B cell (primary cell): Measurements from ENCODE around the gene KATNBL1. TPM values are rescaled to one million over a fixed set of nuclear protein-coding genes. Genes with fewer than 3 reads are reported as not detected.

ENCODE experiments used
- ATAC-seq: fragments of 200-7000 bp; cut with Tn5 transposase; one replicate; pipeline ENCODE4 v1.10.0; 2021; ENCODE audit warnings: low read depth, mild to moderate bottlenecking, moderate number of reproducible peaks, moderate library complexity
- CTCF ChIA-PET: fragments of 350-600 bp; sonication (Branson Sonifier 250); formaldehyde crosslinking; loops from one replicate; lab custom pipeline; 2021; ENCODE audit warnings: antibody characterized with exemption, inconsistent platforms; lab: Charles Lee
- POLR2A ChIA-PET: fragments of 350-600 bp; sonication (Branson Sonifier 250); formaldehyde crosslinking; loops from one replicate; lab custom pipeline; 2021; ENCODE audit warnings: antibody characterized with exemption; lab: Charles Lee
- DNase-seq: peaks from one replicate; pipeline ENCODE4 v3.0.0; 2013
- H2AFZ ChIP-seq: 2 replicates; pipeline ENCODE4 v1.6.1; 2012; ENCODE audit warnings: mild to moderate bottlenecking, low read depth, low read length; ENCODE audit not compliant: insufficient read depth, poor library complexity, severe bottlenecking
- H3K27ac ChIP-seq, 2 donors: 1 replicate in 1 of 2; 2 replicates in 1 of 2; pipeline ENCODE4 v1.5.1; 2012 to 2013; ENCODE audit warnings: low read length in 2 of 2, mild to moderate bottlenecking in 2 of 2, moderate library complexity in 1 of 2
- H3K27me3 ChIP-seq, 4 experiments: fragments of 200-600 bp in 1 of 4; sonication (generic) in 1 of 4; replicated peaks in 1 of 4; 1 replicate in 2 of 4; 2 replicates in 2 of 4; pipeline versions ENCODE4 v1.6.1 to v1.7.0; 2013 to 2016; ENCODE audit warnings: low read length in 3 of 4, mild to moderate bottlenecking in 2 of 4, mixed read lengths in 1 of 4, moderate library complexity in 1 of 4; ENCODE audit not compliant: insufficient read depth in 4 of 4, control insufficient read depth in 3 of 4; ENCODE audit errors: control extremely low read depth in 1 of 4
- H3K36me3 ChIP-seq, 2 experiments: replicated peaks in 1 of 2; 1 replicate in 1 of 2; 2 replicates in 1 of 2; pipeline versions ENCODE4 v1.6.1 to v1.7.1; 2013; ENCODE audit warnings: low read length in 1 of 2; ENCODE audit not compliant: insufficient read depth in 2 of 2, control insufficient read depth in 1 of 2; ENCODE audit errors: control extremely low read depth in 1 of 2, extremely low read depth in 1 of 2
- H3K4me1 ChIP-seq, 2 donors: fragments of 200-600 bp in 1 of 2; sonication (generic) in 1 of 2; 1 replicate in 1 of 2; 2 replicates in 1 of 2; pipeline versions ENCODE4 v1.5.1 to v1.6.1; 2013 to 2017; ENCODE audit warnings: low read length in 2 of 2; ENCODE audit not compliant: control insufficient read depth in 2 of 2, insufficient read depth in 2 of 2
- H3K4me2 ChIP-seq: replicated peaks from 2 replicates; pipeline ENCODE3; 2012; ENCODE audit warnings: mild to moderate bottlenecking, low read depth, low read length; ENCODE audit not compliant: poor library complexity, severe bottlenecking
- H3K4me3 ChIP-seq, 5 experiments: fragments of 200-600 bp in 1 of 5; sonication (generic) in 1 of 5; 1 replicate in 3 of 5; 2 replicates in 2 of 5; pipeline versions ENCODE4 v1.5.1 to v1.7.0; 2011 to 2016; ENCODE audit warnings: low read length in 4 of 5, mild to moderate bottlenecking in 4 of 5, low read depth in 2 of 5, control low read depth in 1 of 5, moderate library complexity in 1 of 5; ENCODE audit not compliant: insufficient read depth in 1 of 5; ENCODE audit errors: control extremely low read depth in 1 of 5, extremely low read depth in 1 of 5
- H3K79me2 ChIP-seq: fragments of 200-600 bp; sonication (generic); one replicate; pipeline ENCODE4 v1.6.0; 2016; ENCODE audit warnings: low read length; ENCODE audit not compliant: control insufficient read depth, insufficient read depth
- H3K9ac ChIP-seq: fragments of 200-600 bp; sonication (generic); 2 replicates; pipeline ENCODE4 v1.6.1; 2017; ENCODE audit warnings: mild to moderate bottlenecking, low read length, moderate library complexity
- H3K9me3 ChIP-seq, 3 donors: one replicate each; pipeline versions ENCODE4 v1.6.1 to v1.7.1; 2013; ENCODE audit warnings: low read length in 2 of 3; ENCODE audit not compliant: control insufficient read depth in 2 of 3, insufficient read depth in 1 of 3; ENCODE audit errors: control extremely low read depth in 1 of 3
- H4K20me1 ChIP-seq: 2 replicates; pipeline ENCODE4 v1.6.0; 2012; ENCODE audit warnings: mild to moderate bottlenecking, low read length; ENCODE audit not compliant: insufficient read depth, control insufficient read depth, poor library complexity, severe bottlenecking
- H3K27ac Mint-ChIP-seq: one replicate; pipeline ENCODE4 v1.8.0; 2021; ENCODE audit warnings: mixed read lengths
- H3K27me3 Mint-ChIP-seq: one replicate; pipeline ENCODE4 v1.8.0; 2021; ENCODE audit warnings: mixed read lengths
- H3K4me1 Mint-ChIP-seq: one replicate; pipeline ENCODE4 v1.8.0; 2021; ENCODE audit warnings: mixed read lengths
- H3K4me3 Mint-ChIP-seq: one replicate; pipeline ENCODE4 v1.8.0; 2021; ENCODE audit warnings: mixed read lengths
- H3K9me3 Mint-ChIP-seq: one replicate; pipeline ENCODE4 v1.8.0; 2022; ENCODE audit warnings: mixed read lengths; ENCODE audit not compliant: insufficient read depth
- CTCF ChIP-seq: fragments of 200-600 bp; IDR thresholded peaks from one replicate; pipeline ENCODE4 v1.8.0; 2022; ENCODE audit warnings: antibody characterized with exemption, mild to moderate bottlenecking
- EZH2 ChIP-seq: IDR thresholded peaks from 2 replicates; pipeline ENCODE4 v1.6.1; 2012; ENCODE audit warnings: borderline replicate concordance, low read depth, mild to moderate bottlenecking, moderate library complexity, low read length; ENCODE audit not compliant: insufficient read depth, poor library complexity, severe bottlenecking
- WGBS: methylation state at CpG from one replicate; pipeline ENCODE4 v1.1.5; 2013; ENCODE audit warnings: missing lambda C conversion rate; ENCODE audit not compliant: insufficient coverage; 5-methylcytosine and 5-hydroxymethylcytosine counted together
- intact Hi-C: fragments of 100-400 bp; cut with micrococcal nuclease; formaldehyde crosslinking; loops from one replicate; pipeline ENCODE4 v1.10.0; 2022
- polyA plus RNA-seq: library from polyadenylated mRNA; depleted of rRNA; stranded (reverse); fragments of >200 nt; gene quantifications from 2 replicates; pipeline ENCODE4 v1.2.3, GENCODE V29; 2012
- total RNA-seq, 2 donors: library from RNA; stranded (reverse); fragments of 120-200 nt in 1 of 2; gene quantifications; 1 replicate in 1 of 2; 2 replicates in 1 of 2; pipeline versions ENCODE4 v1.2.3 to v1.2.4, GENCODE V29; 2013 to 2022

The KATNBL1 gene
- total and polyA plus RNA-seq, 2 donors (not counting 1 experiment from before 2014, with no cell fraction given), result 22.1 to 54.8 TPM

GRCh38 chr15:34243226-34243625 is 33.3 kb upstream of the KATNBL1 start:
- Histone ChIP-seq H3K9ac (no peak overlapping the region), H3K79me2 (no peaks in the 10 kb centered on the region), H3K27ac (no peak overlapping the region), H2AFZ (no peak overlapping the region), H3K4me2 (no peak overlapping the region), H3K36me3 (peaks cover 19 to 65% of the 10 kb centered on the region in 2 experiments), H3K27me3 (no peaks in the 10 kb centered on the region), H3K4me3 (no peak overlapping the region), H3K4me1 (no peaks in the 10 kb centered on the region), H3K9me3 (no peaks in the 10 kb centered on the region), H4K20me1 (no peaks in the 10 kb centered on the region)
- DNase-seq (no peak), ATAC-seq (no peak)
- H3K4me1 Mint-ChIP-seq, result no peaks in the 10 kb centered on the region
- H3K9me3 Mint-ChIP-seq, result no peaks in the 10 kb centered on the region
- no peak for TF ChIP-seq CTCF
- no peak for TF ChIP-seq EZH2
- POLR2A ChIA-PET, result interaction anchor here (0.5 kb wide), 1 partner anchor 8 kb away, joined by 6 read pairs; no protein-coding TSS in a partner anchor
- no peak overlapping the region for H3K27ac Mint-ChIP-seq
- WGBS, result no CpG with 5 or more reads among the region's 3 CpGs
- no peaks in the 10 kb centered on the region for H3K27me3 Mint-ChIP-seq
- H3K4me3 Mint-ChIP-seq, result no peak overlapping the region
- intact Hi-C loops, result no loop called here
- CTCF ChIA-PET, result interaction anchor here (1.0 to 6.3 kb wide), 10 partner anchors 13 to 344 kb away, joined by 3 to 129 read pairs (median 6); partner anchors contain the start of gene LPCAT4

- Histone ChIP-seq H3K79me2 (no peaks in the 10 kb centered on the region), H4K20me1 (no peaks in the 10 kb centered on the region), H3K9ac (no peak overlapping the region), H3K36me3 (peaks cover 22 to 74% of the 10 kb centered on the region in 2 experiments), H3K27me3 (no peaks in the 10 kb centered on the region), H3K9me3 (no peaks in the 10 kb centered on the region), H3K27ac (no peak overlapping the region), H3K4me3 (no peak overlapping the region), H2AFZ (no peak overlapping the region), H3K4me1 (no peaks in the 10 kb centered on the region), H3K4me2 (no peak overlapping the region)
- ChIA-PET CTCF (interaction anchor here (0.8 to 6.3 kb wide), 22 partner anchors 15 to 345 kb away, joined by 3 to 129 read pairs (median 5); partner anchors contain the start of genes EMC4, GOLGA8B, KATNBL1 and LPCAT4), POLR2A (no interaction called here)
- H3K4me1 Mint-ChIP-seq, result no peaks in the 10 kb centered on the region
- TF ChIP-seq CTCF (no peak), EZH2 (no peak)
- 100% methylated on average over 1 of the region's 4 CpGs for WGBS
- no peak overlapping the region for H3K27ac Mint-ChIP-seq
- intact Hi-C loops, result no loop called here
- no peaks in the 10 kb centered on the region for H3K9me3 Mint-ChIP-seq
- H3K27me3 Mint-ChIP-seq, result no peaks in the 10 kb centered on the region
- ATAC-seq, result no peak
- no peak overlapping the region for H3K4me3 Mint-ChIP-seq
- no peak for DNase-seq
Measured at GRCh38 chr15:34242331-34242710, 32.4 kb upstream of the KATNBL1 start.
